AG08395 (cell line): Measurements from ENCODE around the gene MTMR12.
"Not testable (repeated sequence)": the region's sequence is repeated elsewhere in the genome, so short reads cannot be mapped to it uniquely, and the experiment has no call there.

Source experiments
- DNase-seq: peaks from one replicate; pipeline ENCODE4 v3.0.0; 2012; ENCODE audit warnings: mixed read lengths, low spot score

Gene MTMR12

DNA sequence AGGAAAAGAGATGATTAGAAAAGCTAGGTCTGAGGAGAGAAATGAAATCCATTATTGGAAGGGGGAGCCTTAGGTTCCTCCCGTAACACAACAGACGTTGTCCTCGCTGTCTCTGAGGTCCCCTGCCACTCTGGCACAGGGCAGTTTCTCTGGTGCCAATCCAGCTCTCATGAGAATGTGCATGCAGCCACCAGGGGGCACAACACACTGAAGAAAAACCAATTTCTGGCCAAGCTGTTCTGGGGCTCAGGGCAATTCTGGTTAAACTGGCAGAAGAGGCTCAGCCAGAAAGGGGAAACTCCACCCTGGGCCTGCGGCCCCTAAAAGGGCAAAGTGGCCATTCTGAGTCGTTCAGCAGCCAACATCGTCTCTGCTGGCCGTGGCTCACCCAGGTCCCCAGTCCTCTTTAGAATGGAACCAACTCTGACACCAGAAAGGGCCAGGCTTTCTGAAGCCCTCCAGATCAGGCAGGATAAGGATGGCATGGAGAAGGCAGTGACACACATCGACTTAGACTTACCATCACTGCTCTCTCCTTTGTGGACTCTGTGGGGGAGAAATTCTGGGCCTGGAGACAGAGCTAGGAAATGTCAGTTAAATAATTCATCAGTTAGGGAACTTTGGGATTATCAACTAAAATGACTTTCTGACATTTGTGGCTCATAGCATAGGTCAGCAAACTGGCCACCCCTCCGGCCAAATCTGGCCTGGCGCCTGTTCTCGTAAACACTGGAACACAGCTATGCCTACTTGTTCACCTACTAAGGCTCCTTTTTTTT, 80.1 kb downstream of the MTMR12 start:
- DNase-seq: peak; percentile 76

DNA sequence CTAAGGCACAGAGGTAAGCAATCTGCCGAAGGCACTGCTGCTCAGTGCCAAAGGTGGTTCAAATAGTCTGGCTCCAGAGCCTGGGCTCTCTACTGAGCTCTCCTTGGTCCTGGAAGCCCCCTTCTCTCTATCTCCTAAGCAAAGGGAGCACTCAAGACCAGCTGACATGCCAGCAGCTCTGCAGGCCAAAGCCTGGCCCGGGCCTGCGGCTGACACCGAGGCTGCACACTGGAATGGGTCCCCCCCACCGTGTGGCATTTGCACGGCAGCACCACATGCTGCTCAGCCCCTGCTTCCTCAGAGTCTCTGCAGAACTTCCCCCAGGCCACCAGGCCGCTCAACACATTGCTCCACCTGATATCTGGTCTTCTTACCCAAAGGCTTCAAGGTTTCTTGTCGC, 80.8 kb downstream of the MTMR12 start:
- DNase-seq: no peak

DNA sequence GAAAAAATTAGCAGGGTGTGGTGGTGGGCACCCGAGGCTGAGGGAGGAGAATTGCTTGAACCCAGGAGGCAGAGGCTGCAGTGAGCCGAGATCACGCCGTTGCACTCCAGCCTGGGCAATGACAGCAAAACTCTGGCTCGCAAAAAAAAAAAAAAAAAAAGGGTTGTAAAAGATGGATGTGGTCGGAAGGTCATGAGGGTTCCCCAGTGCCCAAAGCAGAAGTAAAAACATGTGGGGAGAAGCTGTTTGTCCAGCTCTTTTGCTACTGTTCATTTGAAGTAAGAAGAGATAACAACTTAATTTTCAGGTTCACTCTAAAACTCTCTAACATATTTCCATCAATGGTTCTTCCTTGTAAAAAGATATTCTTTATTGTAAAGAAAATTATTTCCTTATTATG, 81.5 kb downstream of the MTMR12 start:
- DNase-seq: no peak

DNA sequence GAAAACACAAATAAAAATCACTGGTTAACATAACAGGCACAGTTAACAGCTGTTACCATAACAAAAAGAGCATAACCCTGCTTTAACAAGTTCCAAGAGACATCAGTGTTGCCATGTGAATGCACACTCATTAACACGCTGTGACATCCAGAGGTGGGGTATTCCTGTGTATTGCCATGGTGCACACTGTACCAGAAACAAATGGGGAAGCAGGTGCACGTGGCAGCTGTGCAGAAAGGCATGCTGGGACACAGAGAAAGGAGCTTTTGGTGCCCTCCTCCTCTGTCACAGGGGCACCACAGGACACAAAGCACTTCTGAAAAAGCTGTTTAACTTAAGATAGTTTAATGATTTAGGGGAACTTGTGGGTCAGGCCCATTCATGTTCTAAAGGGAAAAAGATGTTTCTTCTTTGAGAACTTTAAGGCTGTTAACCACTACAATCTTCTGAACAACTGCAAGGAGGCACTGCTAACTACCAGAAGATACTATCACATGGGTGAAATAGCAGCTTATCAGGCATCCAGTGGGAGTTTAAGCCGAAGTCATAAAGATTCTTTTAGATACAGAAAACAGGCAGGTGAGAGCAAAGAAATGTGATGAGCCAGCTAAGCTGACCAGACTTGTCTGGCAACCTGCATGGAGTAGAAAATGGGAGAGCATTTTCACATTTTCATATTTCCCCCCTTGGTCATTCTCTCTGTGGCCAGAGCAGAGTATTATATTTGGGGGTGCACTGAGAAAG, 82.2 kb downstream of the MTMR12 start:
- no peak for DNase-seq

DNA sequence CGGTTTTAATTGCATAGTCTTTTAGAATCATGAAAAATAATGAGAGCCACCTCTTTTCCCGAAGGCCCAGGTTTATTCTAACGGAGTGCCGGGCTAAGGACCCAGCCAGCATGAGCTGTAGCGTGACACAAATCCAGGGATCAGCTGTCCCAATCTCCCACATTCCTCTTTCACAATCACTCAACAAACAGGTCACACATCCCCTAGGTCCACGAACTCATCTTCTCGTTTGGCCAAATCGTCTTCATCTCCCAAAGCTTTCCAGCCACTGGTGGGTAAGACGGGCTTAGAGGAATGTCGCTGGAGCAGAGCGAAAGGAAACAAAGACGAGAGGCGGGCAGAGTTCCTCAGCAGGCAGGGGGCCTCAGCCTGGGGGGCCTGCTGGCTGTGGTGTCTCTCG, 83.2 kb downstream of the MTMR12 start:
- no peak for DNase-seq

DNA sequence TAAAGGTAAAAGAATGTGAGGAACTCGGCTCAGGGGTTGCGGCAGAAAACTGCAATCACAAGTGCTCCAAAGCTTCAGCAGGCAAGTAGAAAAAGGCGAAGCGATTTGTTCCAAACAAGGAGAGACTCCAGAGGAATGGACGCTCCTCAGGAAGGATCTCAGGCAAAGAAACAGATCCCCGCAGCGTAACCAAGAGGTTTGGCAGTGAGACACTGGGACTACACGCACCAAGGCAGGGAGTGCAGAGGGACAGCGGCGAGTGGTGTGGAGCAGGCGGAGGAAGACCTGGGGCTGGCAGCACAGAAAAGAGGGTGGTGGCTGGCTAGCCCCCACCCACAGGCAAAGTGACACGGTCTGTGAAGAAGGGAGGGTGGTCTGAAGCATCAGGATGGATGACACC, 83.9 kb downstream of the MTMR12 start:
- DNase-seq: no peak

DNA sequence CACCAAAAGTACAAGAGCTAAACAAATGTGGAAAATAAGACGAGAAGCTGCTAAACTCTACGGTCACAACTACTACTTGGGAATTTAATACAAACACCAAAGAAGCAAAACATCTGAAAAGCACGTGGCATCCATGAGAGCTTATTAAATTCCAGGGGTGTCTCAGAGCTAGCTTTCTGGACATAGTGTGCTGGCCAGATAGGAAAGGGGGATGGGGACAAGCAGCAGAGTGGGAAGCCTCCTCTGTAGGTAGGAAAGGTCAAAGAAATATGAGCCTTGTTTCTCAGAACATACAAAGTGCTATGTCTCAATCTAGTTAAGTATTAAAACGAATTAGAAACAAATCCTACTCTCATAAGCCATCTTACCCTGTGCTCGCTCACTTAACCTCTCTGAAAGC, 87.3 kb downstream of the MTMR12 start:
- DNase-seq: peak; percentile 62

DNA sequence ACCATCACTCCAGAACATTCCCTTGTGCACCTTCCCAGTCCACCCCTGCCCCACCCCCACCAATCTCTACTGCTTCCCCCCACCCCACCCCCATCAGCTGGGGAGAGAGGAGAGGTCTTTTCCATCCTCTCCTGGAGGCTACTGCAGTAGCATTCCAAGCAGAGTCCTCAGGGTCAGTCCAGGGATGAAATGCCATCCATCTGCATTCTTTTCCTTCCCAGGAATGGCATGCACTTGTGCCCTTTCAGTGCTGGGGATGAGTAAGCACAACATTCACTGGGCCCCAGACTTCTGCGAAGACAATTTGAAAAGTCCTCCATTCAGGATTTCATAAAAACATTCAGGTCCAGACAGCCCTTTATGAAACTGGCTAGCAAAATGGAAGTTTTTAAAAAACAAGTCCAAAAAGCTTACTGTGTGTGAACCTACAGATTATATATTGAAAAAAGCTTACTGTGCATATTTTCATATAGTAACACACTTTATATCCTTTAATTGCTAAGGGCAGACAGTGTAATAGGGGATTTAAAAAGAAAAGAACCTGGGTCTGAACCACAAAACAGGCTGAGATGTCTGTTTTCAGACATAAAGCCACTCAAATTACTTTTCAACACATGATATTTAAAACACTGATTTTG, 88.6 kb downstream of the MTMR12 start:
- peak; percentile 88 for DNase-seq

DNA sequence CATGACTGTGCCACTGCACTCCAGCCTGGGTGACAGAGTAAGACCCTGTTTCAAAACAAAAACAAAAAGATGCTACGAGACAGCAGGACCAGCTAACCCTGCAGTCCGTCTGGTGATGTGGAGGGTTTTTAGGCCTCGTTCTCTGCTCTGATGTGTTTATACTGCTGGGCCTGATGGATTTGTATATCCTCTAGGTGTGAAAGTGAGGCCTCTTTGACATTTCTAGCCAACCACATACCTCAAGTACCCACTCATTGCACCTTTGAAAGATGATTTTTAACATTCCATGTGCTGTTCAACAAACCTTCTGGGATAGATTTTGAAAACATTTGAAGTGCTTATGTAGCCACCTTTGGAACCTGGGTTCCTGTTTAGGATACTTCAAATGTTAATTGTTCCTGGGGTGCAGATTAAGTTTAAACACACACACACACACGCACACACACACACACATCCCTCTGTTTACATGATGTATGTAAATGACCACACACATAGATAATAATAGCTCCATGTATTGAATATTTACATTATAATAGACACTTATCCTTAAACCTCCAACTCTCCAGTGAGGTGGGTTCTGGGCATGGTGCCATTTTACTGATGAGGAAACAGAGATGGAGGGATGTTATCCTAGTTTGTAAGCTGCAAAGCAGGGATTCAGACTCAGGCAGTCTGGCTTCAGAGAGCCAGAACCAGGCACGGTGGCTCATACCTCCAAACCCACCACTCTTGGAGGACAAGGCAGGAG, 89.8 kb downstream of the MTMR12 start:
- DNase-seq: no peak

DNA sequence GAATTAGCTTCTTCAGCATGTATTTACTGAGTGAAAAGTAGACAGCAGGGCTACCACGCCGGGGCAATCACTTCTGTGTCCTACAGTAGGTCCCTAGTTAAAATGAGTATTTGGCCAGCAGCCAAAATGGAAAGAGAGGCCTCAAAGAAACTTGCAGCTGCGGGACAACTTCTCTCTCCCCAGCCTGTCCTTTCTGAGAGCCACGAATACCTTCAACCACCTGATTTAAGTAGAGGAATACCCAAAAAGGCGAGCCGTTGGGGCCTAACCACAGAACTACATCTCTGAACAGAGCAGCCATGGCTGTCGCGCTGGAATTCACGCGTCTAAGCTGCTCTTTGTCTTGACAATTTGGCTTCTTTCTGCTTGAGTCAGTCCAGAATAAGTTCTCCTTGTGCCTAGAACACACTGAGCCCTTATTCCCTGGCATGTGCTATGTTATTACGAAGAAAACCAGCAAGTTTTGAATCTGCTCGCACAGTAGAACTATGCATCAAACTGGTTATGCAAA, 94.8 kb downstream of the MTMR12 start:
- no peak for DNase-seq

DNA sequence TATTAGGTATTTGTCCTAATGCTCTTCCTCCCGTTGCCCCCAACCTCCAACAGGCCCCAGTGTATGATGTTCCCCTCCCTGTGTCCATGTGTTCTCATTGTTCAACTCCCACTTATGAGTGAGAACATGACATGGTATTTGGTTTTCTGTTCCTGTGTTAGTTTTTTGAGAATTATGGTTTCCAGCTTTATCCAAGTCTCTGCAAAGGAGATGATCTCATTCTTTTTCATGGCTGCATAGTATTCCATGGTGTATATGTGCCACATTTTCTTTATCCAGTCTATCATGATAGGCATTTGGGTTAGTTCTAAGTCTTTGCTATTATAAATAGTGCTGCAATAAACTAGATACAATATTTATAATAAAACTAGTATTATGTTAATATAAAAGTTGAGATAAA, 98.4 kb downstream of the MTMR12 start:
- not testable (repeated sequence) for DNase-seq

DNA sequence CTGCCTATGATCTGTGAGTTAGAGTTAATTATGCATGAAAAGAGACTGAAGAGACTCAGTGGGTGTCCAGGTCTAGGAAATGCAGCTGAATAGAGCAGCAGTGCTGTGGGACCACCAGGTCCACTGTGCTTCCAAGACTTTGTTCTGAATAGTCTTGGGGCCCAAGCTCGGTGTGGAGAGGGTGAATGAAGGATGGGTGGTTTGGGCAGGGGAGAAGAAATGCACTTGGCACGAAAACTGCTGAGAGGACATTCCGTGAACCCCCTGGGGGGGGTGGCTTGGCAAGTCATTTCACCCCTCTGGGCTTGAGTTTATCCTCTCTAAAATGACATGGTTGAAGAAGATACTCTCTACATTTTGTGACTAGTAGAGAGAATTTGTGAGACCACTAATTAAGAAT, 102.6 kb downstream of the MTMR12 start:
- DNase-seq: no peak

DNA sequence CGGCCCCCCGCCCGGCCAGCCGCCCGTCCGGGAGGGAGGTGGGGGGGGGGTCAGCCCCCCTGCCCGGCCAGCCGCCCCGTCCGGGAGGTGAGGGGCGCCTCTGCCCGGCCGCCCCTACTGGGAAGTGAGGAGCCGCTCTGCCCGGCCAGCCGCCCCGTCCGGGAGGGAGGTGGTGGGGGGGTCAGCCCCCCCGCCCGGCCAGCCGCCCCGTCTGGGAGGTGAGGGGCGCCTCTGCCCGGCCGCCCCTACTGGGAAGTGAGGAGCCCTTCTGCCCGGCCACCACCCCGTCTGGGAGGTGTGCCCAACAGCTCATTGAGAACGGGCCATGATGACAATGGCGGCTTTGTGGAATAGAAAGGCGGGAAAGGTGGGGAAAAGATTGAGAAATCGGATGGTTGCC, 103.9 kb downstream of the MTMR12 start:
- DNase-seq: not testable (repeated sequence)

DNA sequence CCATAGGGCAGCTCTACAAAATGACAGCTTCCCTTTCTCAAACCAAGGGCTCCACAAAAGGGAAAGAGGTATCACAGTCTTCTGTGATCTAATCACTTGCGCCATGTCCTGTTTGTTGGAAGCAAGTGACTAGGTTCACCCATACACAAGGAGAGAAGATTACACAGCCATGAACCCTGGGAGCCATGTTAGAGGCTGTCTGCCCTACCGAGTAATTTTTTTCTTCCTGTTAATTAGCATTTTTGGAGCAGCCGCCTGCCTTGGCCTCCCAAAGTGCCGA, 105.4 kb downstream of the MTMR12 start:
- no peak for DNase-seq

DNA sequence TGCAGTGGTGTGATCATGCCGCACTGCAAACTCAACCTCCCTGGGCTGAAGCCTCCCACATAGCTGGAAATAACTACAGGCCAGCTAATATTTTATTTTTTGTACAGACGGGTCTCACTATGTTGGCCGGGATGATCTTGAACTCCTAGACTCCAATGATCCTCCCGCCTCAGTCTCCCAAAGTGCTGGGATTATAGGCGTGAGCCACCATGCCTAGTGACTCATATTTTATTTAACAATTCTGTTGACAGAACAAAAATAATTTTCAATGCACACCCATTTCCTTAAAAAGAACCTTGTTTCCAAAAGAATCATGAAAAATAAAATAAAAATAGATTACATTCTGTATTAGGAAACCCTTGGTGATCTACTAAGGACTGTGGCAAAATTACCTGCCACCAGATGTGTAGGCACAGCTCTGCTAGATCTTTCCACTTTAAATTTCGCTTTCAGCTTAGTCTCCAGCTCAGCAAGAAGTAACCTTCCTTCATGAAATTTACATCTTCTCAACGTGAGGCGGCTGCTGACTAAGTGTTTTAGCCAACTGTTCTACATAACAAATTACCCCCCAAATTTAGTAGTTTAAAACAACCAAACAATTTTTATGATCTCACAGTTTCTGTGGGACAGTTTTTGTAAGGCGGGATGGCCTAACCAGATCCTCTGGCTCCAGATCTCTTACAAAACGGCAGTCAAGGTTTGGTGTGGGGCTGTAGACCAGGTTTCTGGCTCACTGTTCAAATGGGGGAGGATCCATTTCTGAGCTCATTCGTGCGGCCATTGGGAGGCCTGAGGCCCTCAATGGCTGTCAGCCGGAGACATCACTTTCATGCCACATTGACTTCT, 106.0 kb downstream of the MTMR12 start:
- no peak for DNase-seq

DNA sequence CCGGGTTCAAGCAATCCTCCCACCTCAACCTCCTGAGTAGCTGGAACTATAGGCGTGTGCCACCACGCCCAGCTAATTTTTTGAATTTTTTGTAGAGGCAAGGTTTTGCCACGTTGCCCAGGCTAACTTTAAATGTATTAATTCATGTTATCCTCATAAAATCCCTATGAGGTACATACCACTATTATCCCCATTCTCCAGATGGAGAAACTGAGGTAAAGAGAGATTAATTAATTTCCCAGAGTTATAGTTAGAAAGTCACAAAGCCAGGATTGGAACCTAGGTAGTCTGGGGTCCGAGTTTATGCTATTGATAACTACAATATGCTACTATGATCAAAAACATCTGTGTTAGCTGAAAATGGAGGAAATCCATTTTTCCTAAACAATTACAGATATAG, 106.7 kb downstream of the MTMR12 start:
- DNase-seq: no peak

DNA sequence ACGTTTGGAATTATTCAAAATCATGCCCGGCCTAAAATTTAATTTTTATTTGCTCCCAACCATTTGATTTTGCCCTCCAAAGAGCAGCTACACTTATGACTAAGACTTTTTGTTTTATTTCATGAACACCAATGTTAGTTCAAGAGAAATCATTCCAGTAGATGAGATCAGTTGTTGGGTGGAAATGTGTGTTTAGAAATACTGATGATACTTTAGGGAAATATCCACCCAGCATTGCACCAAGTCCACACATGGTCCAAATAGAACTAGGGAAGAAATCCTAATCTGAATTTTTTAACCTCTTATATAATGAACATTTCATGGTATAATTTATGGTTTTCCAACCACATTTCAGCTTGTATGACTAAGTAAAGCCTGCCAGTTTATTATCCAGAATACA, 110.3 kb downstream of the MTMR12 start:
- peak; percentile 58 for DNase-seq

DNA sequence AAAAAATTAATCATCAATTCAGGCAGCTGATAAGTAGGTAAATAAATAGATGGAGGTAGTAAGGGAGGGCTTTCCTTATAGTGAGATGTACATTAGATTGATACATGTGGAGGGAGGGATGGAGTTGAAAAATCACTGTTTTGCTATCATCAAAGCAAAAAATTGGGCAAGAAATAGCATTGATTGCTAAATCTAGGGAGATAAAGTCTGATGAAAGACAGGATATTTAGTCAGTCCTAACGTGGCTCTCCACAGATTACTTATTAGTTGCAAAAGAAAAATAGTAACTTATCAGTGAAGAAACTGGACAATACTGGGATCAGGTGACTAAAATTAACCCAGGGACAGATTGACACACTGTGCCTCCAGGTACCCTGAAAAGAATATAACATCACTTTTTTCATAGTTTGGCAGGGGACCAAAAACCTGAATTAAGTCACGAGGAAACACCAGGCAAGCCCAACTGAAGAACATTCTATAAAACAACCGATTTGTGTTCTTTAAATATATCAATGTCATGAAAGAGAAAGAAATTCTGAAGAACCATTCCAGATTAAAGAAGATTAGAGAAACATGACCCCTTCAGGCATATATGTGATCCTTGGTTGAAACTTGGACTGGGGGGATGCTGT, 111.5 kb downstream of the MTMR12 start:
- no peak for DNase-seq

DNA sequence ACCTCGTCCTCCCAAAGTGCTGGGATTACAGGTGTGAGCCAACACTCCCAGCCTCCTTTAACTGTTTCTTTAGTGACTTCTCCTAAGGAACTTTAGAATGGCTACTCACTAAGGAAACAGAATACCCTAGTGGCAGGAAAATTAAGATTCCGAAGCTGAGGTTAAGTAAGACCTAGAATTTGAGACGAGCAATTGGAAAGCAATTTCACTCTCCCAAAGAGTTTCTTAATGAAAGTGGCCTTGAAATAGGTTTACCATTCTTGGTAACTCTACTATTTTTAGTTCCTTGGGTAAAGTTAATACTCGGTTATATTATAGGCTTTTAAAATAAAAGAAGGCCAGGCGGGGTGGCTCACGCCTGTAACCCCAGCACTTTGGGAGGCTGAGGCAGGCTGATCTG, 115.7 kb downstream of the MTMR12 start:
- no peak for DNase-seq

DNA sequence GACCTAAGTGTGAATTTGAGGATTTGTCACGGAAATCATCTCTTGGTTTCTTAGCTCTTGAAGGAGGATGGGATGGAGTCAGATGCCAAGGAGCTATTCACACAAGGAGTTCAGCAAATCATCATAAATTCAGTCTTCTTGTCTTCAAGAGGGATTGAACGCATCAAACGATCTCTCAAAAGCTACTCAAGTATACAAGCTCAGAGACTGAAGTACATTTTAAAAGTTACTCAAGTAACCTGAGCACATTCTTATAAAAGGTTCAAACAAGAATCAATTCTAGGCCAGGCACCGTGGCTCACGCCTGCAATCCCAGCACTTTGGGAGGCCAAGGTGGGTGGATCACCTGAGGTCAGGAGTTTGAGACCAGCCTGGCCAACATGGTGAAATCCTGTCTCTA, 117.5 kb downstream of the MTMR12 start:
- no peak for DNase-seq

DNA sequence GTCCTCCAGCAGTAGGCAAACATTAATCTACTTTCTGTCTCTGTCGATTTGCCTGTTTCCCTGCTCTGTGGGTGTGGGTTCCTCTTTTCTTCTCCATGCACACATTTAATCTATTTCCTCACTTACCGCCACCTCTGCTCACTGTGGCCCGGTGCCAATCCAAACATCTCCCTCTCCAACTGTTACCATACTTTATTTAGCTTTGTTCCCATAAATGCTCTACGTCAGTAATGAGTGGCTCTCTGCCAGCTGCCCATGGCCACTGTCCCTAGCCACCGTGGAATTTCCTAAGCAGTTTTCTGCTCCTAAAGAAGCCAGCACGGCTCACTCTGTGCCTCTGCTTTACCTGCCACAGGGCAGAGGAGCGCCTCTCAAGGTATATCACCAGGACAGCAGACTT, 119.1 kb downstream of the MTMR12 start:
- no peak for DNase-seq
